RWPE2 (cell line): ENCODE data around the gene ASZ1.

Source experiments
- ATAC-seq: fragments of 200-7000 bp; cut with Tn5 transposase; 3 replicates; pipeline ENCODE4 v1.9.1; 2021; ENCODE audit warnings: low read depth
- DNase-seq: peaks from one replicate; pipeline ENCODE4 v3.0.0-alpha.2; 2020; ENCODE audit warnings: low spot score
- H3K27ac ChIP-seq: fragments of 450-650 bp; 2 replicates; pipeline ENCODE4 v1.5.1; 2017; ENCODE audit warnings: mild to moderate bottlenecking; ENCODE audit not compliant: poor library complexity, severe bottlenecking
- H3K27me3 ChIP-seq: fragments of 250-450 bp; sonication (Bioruptor Pico); 2 replicates; pipeline ENCODE4 v1.5.1; 2021; ENCODE audit warnings: mild to moderate bottlenecking, moderate library complexity; ENCODE audit not compliant: insufficient read depth, poor library complexity, severe bottlenecking
- H3K36me3 ChIP-seq: fragments of 250-450 bp; sonication (Bioruptor Pico); 2 replicates; pipeline ENCODE4 v1.5.1; 2020; ENCODE audit warnings: low read depth, mild to moderate bottlenecking, moderate library complexity
- H3K4me1 ChIP-seq: fragments of 250-450 bp; sonication (Bioruptor Pico); 2 replicates; pipeline ENCODE4 v1.5.1; 2021; ENCODE audit warnings: mild to moderate bottlenecking, moderate library complexity; ENCODE audit not compliant: insufficient read depth, poor library complexity, severe bottlenecking
- H3K4me3 ChIP-seq: fragments of 250-450 bp; sonication (Bioruptor Pico); 2 replicates; pipeline ENCODE4 v1.5.1; 2021; ENCODE audit warnings: mild to moderate bottlenecking, moderate library complexity; ENCODE audit not compliant: severe bottlenecking
- H3K9me3 ChIP-seq: fragments of 250-450 bp; sonication (Bioruptor Pico); 2 replicates; pipeline ENCODE4 v1.5.1; 2021; ENCODE audit warnings: mild to moderate bottlenecking, moderate library complexity; ENCODE audit not compliant: severe bottlenecking
- TF ChIP-seq, protein P1 (sequence below): fragments of 450-650 bp; IDR thresholded peaks from one replicate; pipeline ENCODE4 v1.5.1; 2017; ENCODE audit warnings: mild to moderate bottlenecking, moderate library complexity; ENCODE audit not compliant: poor library complexity, severe bottlenecking

Gene ASZ1

DNA sequence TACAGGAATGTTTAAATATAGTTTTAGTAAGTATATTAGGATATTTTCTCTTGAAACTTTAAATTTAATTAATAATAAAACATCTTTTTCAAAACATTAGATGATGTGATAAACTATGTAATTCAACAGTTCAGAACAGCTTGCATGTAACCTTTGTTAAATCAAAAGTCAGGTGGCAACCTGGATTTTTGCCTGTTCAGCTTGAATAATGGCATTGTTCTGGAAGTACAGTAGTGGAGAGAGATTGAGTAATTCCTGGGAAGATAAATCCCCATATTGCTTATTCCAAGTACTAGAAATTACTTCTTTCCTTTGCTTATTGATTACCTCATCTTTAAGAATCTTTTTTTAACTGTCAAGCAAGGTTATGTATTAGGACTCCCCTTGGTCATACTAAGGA is 32.4 kb upstream of the ASZ1 start:
- Histone ChIP-seq H3K27ac (no peak overlapping the region), H3K9me3 (no peaks in the 10 kb centered on the region), H3K4me1 (no peaks in the 10 kb centered on the region), H3K4me3 (no peak overlapping the region), H3K27me3 (no peaks in the 10 kb centered on the region), H3K36me3 (no peaks in the 10 kb centered on the region)
- TF ChIP-seq, protein P1, sequence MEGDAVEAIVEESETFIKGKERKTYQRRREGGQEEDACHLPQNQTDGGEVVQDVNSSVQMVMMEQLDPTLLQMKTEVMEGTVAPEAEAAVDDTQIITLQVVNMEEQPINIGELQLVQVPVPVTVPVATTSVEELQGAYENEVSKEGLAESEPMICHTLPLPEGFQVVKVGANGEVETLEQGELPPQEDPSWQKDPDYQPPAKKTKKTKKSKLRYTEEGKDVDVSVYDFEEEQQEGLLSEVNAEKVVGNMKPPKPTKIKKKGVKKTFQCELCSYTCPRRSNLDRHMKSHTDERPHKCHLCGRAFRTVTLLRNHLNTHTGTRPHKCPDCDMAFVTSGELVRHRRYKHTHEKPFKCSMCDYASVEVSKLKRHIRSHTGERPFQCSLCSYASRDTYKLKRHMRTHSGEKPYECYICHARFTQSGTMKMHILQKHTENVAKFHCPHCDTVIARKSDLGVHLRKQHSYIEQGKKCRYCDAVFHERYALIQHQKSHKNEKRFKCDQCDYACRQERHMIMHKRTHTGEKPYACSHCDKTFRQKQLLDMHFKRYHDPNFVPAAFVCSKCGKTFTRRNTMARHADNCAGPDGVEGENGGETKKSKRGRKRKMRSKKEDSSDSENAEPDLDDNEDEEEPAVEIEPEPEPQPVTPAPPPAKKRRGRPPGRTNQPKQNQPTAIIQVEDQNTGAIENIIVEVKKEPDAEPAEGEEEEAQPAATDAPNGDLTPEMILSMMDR, result no peak
- ATAC-seq (no peak), DNase-seq (no peak)

DNA sequence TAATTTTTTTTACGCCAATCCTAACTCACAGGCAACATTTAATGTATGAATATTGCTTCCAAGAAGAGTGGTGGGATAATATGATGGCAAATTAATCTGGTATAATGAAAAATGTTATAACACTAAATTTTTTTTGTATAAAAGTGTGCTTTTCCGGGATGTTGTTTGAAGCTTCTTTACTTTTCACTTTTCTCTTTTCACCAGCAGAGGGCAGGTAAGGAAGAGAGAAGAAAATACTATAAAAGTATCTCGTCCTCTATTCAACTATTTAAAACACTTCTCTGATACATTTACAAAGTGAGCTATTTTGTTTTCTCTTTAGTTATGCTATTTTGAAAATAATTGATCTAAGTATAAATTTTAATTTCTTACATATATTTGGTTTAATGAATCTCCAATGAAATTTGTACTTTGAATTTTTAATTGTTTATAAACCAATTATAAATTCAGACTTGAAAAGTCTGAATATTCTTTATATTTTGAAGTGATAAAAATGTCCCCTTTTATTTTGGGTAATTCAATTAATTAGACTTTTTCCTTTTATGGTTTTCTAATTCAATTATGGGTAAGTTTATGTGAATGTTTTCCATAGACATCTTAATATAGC is 31.8 kb upstream of the ASZ1 start:
- Histone ChIP-seq H3K27ac (no peak overlapping the region), H3K4me1 (no peaks in the 10 kb centered on the region), H3K4me3 (no peak overlapping the region), H3K27me3 (no peaks in the 10 kb centered on the region), H3K36me3 (no peaks in the 10 kb centered on the region), H3K9me3 (no peaks in the 10 kb centered on the region)
- ATAC-seq (no peak), DNase-seq (no peak)
- TF ChIP-seq, protein P1, result peak; percentile 81

DNA sequence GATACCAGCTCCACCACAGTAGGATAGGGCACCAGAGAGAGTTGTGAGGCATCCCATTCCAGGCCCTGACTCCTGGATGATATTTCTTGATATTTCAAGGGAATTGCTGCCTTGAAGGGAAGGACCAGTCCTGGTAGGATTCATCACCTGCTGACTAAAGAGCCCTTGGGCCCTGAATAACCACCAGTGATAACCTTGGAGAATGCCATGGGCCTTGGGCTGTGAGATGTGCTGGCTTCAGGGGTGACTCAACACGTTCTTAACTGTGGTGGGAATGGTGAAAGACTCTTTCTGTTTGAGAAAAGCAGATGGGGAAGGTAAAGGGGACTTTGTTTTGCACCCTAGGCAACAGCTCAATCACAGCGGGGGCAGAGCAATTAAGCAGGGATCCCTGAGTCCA is 21.4 kb upstream of the ASZ1 start:
- Histone ChIP-seq H3K4me1 (no peaks in the 10 kb centered on the region), H3K9me3 (no peaks in the 10 kb centered on the region), H3K27ac (no peak overlapping the region), H3K27me3 (no peaks in the 10 kb centered on the region), H3K4me3 (no peak overlapping the region), H3K36me3 (no peaks in the 10 kb centered on the region)
- DNase-seq (no peak), ATAC-seq (no peak)
- TF ChIP-seq, protein P1, result no peak

DNA sequence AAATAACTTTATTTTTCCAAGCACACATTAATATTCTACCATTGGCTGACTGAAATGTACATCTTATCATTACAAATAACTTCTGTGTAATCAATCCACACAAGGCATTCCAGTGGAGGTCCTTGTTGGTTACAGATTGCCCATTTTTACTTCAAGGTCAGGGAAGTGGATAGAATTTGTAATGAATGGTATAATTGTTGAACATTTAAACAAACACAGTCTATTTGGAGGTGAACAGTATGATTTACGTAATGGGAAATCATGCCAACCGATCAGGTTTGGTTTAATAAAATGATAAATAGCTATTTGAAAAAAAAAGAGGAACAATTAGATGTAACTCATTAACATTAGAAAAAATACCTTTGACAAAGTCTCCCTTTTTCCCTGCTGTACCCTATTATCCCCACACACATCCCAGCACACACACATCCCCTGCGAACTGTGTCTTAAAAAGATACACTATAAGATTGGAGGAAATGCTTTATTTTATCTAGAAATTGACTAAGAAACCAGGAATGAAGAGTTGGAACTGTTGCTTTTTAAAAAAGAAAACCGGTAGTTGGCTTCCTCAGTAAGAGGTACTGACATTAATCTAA is 19.0 kb upstream of the ASZ1 start:
- no peak overlapping the region for H3K4me3 ChIP-seq
- no peak for ATAC-seq
- DNase-seq, result no peak
- H3K27me3 ChIP-seq, result no peaks in the 10 kb centered on the region
- H3K4me1 ChIP-seq, result no peaks in the 10 kb centered on the region
- H3K27ac ChIP-seq, result no peak overlapping the region
- no peaks in the 10 kb centered on the region for H3K36me3 ChIP-seq
- TF ChIP-seq, protein P1, result no peak
- H3K9me3 ChIP-seq, result no peaks in the 10 kb centered on the region

DNA sequence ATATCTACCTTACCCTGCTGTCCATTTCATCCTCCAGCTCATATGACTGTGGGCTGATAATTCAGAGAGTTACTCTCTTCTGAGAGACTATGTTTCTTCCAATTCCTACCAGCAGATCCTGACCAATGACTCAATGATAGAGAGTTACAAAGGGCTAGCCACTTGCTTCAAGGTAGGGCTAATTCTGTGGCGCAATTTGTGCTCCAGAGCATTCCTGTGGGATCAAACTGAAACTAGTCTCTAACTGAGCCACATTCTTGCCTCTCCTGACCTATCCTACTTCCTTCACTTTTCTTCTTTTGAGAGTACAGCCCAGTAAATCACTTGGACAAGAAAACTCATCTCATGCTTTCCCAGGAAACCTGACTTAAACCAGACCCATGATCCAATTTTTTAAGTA is 17.9 kb upstream of the ASZ1 start:
- no peak overlapping the region for H3K4me3 ChIP-seq
- TF ChIP-seq, protein P1, result no peak
- no peaks in the 10 kb centered on the region for H3K36me3 ChIP-seq
- H3K9me3 ChIP-seq, result no peaks in the 10 kb centered on the region
- no peaks in the 10 kb centered on the region for H3K27me3 ChIP-seq
- no peak for DNase-seq
- no peak overlapping the region for H3K27ac ChIP-seq
- peak; percentile 55; the same call in 2 of the 3 replicates for ATAC-seq
- H3K4me1 ChIP-seq, result no peaks in the 10 kb centered on the region
